Mesothelial cell of epicardium (in vitro differentiated cells): ENCODE results near the gene RNF208. TPM values are rescaled to one million over a fixed set of nuclear protein-coding genes. Genes with fewer than 3 reads are reported as not detected.

Experiments used
- DNase-seq, 2 experiments: peaks; one replicate each; pipeline ENCODE4 v3.0.0; 2021; ENCODE audit warnings: low spot score in 2 of 2; ENCODE audit not compliant: unreplicated experiment in 2 of 2
- H3K27ac Mint-ChIP-seq: 2 replicates; pipeline ENCODE4 v1.8.0; 2021; ENCODE audit warnings: mixed read lengths
- H3K27me3 Mint-ChIP-seq: 2 replicates; pipeline ENCODE4 v1.8.0; 2021; ENCODE audit warnings: low read depth, mixed read lengths
- H3K36me3 Mint-ChIP-seq: 2 replicates; pipeline ENCODE4 v1.8.0; 2021; ENCODE audit warnings: mixed read lengths
- H3K4me1 Mint-ChIP-seq: 2 replicates; pipeline ENCODE4 v1.8.0; 2021; ENCODE audit warnings: mixed read lengths
- H3K4me3 Mint-ChIP-seq: 2 replicates; pipeline ENCODE4 v1.8.0; 2021; ENCODE audit warnings: mild to moderate bottlenecking, moderate library complexity, mixed read lengths
- H3K9me3 Mint-ChIP-seq: 2 replicates; pipeline ENCODE4 v1.8.0; 2021; ENCODE audit warnings: mixed read lengths
- CTCF ChIP-seq: fragments of 200-600 bp; sonication (generic); IDR thresholded peaks from one replicate; pipeline ENCODE4 v1.5.0; 2021; ENCODE audit warnings: antibody characterized with exemption; ENCODE audit not compliant: unreplicated experiment
- total RNA-seq: library from RNA; stranded (reverse); gene quantifications from 3 replicates; pipeline ENCODE4 v1.2.1, GENCODE V29; 2021

The RNF208 gene
- total RNA-seq, 1 donor from 2014 or later = 13.9 TPM

GRCh38 chr9:137226338-137227053, 4.5 kb upstream of the RNF208 start:
- peaks cover 9% of the 10 kb centered on the region for H3K4me1 Mint-ChIP-seq
- no peaks in the 10 kb centered on the region for H3K9me3 Mint-ChIP-seq
- TF ChIP-seq CTCF = no peak
- H3K36me3 Mint-ChIP-seq = no peaks in the 10 kb centered on the region
- H3K27me3 Mint-ChIP-seq = peaks cover 4% of the 10 kb centered on the region
- no peak for DNase-seq
- no peak overlapping the region for H3K27ac Mint-ChIP-seq
- H3K4me3 Mint-ChIP-seq = peak overlapping the region; percentile 8

DNA sequence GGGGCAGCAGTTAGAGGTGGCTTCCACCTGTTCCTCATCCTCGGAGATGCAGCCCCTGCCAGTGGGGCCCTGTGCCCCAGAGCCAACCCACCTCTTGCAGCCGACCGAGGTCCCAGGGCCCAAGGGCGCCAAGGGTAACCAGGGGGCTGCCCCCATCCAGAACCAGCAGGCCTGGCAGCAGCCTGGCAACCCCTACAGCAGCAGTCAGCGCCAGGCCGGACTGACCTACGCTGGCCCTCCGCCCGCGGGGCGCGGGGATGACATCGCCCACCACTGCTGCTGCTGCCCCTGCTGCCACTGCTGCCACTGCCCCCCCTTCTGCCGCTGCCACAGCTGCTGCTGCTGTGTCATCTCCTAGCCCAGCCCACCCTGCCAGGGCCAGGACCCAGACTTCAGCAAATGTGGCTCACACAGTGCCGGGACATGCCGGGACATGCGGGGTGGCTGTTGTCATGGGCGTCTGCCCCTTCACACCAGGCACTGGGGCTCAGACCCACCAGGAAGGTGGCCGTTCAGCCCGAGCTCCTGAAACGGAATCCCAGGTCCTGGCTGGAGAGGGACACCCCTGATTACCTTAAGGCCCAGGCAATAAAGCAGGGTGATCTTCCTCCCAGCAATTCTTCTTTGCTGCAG, 3.8 kb upstream of the RNF208 start:
- Mint-ChIP-seq H3K4me1 (peaks cover 9% of the 10 kb centered on the region), H3K27ac (no peak overlapping the region)
- no peak for TF ChIP-seq CTCF

GRCh38 chr9:137224830-137225694, 3.0 kb upstream of the RNF208 start, which contains the start of gene CYSRT1:
Gene CYSRT1 (plus strand): TSS chr9:137225174. CDS start chr9:137225622, 448 bp downstream.
- Mint-ChIP-seq H3K4me1 (peaks cover 9% of the 10 kb centered on the region), H3K27me3 (peaks cover 4% of the 10 kb centered on the region), H3K36me3 (no peaks in the 10 kb centered on the region), H3K27ac (peak within 1 kb of the TSS; percentile 66), H3K9me3 (no peaks in the 10 kb centered on the region), H3K4me3 (peak within 1 kb of the TSS; percentile 82)
- no peak for DNase-seq
- TF ChIP-seq CTCF = no peak

More for the DNA sequence above, 3.8 kb upstream of the RNF208 start:
- DNase-seq = no peak
- Mint-ChIP-seq H3K4me3 (peak overlapping the region; percentile 22), H3K9me3 (no peaks in the 10 kb centered on the region), H3K36me3 (no peaks in the 10 kb centered on the region), H3K27me3 (peaks cover 4% of the 10 kb centered on the region)

DNA sequence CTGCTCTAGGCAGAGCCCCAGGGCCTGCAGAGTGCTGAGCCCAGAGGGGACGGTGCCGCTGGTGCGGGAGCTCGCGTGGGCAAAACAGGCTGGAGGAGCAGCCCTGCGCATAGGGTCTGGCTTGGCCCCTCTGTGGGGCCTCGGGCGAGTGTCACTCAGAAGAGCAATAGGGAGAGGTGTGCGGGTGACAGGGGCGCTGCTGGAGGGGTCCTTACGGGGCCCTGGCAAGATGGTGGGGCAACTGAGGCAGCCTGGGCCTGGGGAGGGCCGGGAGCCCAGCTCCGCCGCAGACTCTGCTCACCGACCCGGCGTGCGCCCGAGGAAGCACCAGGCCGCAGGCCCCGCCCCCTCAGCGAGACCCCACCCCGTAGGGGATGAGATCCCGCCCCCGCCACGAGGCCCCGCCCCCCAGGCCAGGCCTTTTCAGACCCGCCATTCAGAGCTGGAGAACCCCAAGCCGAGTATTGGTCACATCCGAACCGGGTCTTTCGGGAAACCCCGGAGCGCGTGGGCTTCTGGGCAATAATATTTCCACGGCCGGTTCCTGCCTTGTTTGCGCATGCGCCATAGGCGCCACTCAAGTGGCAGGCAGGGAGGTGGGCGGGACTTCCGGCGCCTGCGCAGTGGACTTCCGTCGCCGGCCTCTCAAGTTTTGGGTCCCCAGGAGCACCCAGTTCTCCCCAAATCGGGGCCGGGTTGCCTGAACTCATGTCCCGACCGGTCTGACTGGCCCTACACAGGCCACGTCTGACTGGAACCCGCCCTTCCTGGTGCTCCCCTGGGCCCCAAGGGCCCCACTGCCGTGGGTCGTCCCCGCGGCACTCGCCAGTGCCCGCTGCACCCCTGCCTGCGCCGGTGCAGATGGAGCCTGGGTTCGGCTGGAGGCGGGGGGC, 1.3 kb upstream of the RNF208 start:
- H3K27me3 Mint-ChIP-seq = peaks cover 4% of the 10 kb centered on the region
- H3K36me3 Mint-ChIP-seq = no peaks in the 10 kb centered on the region
- H3K9me3 Mint-ChIP-seq = no peaks in the 10 kb centered on the region
- peak; percentile 91 to 93 for DNase-seq
- peaks cover 9% of the 10 kb centered on the region for H3K4me1 Mint-ChIP-seq
- peak overlapping the region; percentile 86 for H3K27ac Mint-ChIP-seq
- H3K4me3 Mint-ChIP-seq = peak overlapping the region; percentile 82
- TF ChIP-seq CTCF = no peak
